Measurements from ENCODE around the gene GOLGA3.

Gene GOLGA3

DNA sequence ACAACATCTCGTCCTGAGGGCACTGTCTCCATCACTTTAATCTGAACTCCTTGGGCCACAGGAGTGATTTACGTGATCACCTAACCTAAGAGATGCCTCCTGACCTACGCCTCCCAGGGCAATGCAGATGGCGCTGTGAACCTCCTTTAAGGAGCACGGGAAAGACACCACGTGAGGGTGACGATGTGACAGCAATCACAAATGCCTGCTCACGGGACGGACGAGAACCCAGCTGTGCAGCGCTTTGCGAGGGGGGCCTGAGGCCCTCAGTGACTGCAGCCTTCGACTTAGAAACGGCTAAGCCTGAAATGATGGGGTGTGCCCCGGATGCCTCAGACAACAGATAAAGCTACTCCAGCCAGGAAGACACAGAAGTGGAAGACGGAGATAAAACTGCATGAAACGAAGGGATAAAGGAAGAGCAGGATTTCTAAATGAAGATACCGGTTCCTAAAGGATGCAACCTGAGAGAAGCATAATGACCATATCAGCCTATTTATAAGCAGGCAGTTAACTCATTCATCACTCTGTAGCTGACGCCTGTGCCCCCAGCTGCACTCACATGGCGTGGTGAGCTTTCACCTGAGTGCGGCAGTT is 13.9 kb upstream of the GOLGA3 start:
- peaks cover 5% of the 10 kb centered on the region; the same call in 1 of the 2 replicates for H3K9me3 ChIP-seq (ENCODE audit: insufficient read depth, low read depth, low read length)
- no peak overlapping the region for H3K9ac ChIP-seq (ENCODE audit: low read depth, low read length, poor library complexity, severe bottlenecking)
- H2AFZ ChIP-seq (ENCODE audit: low read length) = no peak overlapping the region
- no peaks in the 10 kb centered on the region for H3F3A ChIP-seq (ENCODE audit: low read depth)
- H3K4me2 ChIP-seq (ENCODE audit: low read depth, low read length, poor library complexity, severe bottlenecking) = no peak overlapping the region
- H3K36me3 ChIP-seq (ENCODE audit: insufficient read depth, low read length) = no peaks in the 10 kb centered on the region
- no peak overlapping the region for H3K4me3 ChIP-seq (ENCODE audit: low read length, poor library complexity, severe bottlenecking)
- H3K79me2 ChIP-seq (ENCODE audit: insufficient read depth, low read length) = no peaks in the 10 kb centered on the region
- no peaks in the 10 kb centered on the region for H3K9me2 ChIP-seq (replicated peaks; ENCODE audit: low read depth, low read length)
- no peaks in the 10 kb centered on the region for H3K4me1 ChIP-seq (ENCODE audit: insufficient read depth, low read length, poor library complexity, severe bottlenecking)
- H3K27me3 ChIP-seq (ENCODE audit: insufficient read depth, low read length, poor library complexity, severe bottlenecking) = no peaks in the 10 kb centered on the region
- TF ChIP-seq, protein P1, sequence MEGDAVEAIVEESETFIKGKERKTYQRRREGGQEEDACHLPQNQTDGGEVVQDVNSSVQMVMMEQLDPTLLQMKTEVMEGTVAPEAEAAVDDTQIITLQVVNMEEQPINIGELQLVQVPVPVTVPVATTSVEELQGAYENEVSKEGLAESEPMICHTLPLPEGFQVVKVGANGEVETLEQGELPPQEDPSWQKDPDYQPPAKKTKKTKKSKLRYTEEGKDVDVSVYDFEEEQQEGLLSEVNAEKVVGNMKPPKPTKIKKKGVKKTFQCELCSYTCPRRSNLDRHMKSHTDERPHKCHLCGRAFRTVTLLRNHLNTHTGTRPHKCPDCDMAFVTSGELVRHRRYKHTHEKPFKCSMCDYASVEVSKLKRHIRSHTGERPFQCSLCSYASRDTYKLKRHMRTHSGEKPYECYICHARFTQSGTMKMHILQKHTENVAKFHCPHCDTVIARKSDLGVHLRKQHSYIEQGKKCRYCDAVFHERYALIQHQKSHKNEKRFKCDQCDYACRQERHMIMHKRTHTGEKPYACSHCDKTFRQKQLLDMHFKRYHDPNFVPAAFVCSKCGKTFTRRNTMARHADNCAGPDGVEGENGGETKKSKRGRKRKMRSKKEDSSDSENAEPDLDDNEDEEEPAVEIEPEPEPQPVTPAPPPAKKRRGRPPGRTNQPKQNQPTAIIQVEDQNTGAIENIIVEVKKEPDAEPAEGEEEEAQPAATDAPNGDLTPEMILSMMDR (conservative IDR thresholded peaks at IDR 0.05; ENCODE audit: low read length) = no peak
- no peak for TF ChIP-seq EZH2phosphoT487 (IDR thresholded peaks at IDR 0.05; ENCODE audit: borderline replicate concordance)
- no peaks in the 10 kb centered on the region for H4K20me1 ChIP-seq (ENCODE audit: insufficient read depth, low read length, poor library complexity, severe bottlenecking)

DNA sequence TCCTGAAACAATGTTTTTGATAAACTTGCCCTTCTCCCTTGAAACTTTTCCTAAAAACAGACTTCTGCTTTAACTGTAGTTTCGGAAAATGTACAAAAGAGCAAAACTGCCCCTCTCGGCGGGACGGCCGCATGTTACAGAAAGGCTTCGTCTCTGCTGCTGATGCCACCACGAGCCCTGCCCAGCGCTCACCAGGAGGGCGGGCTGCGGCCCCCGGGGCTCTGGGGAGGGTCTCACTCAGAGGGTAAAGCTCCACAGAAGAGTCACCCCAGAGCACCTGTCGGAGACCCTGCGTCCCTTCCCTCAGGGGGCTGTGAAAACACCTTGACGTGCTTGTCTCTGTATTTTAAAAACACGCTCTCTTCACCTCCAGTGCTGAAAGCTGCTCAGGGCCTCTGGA is 12.5 kb upstream of the GOLGA3 start:
- TF ChIP-seq, protein P1 (conservative IDR thresholded peaks at IDR 0.05; ENCODE audit: low read length) = no peak
- no peak for TF ChIP-seq EZH2phosphoT487 (IDR thresholded peaks at IDR 0.05; ENCODE audit: borderline replicate concordance)
- no peaks in the 10 kb centered on the region for H3K79me2 ChIP-seq (ENCODE audit: insufficient read depth, low read length)
- no peak overlapping the region for H3K9ac ChIP-seq (ENCODE audit: low read depth, low read length, poor library complexity, severe bottlenecking)
- no peaks in the 10 kb centered on the region for H3K27me3 ChIP-seq (ENCODE audit: insufficient read depth, low read length, poor library complexity, severe bottlenecking)
- peaks cover 6% of the 10 kb centered on the region for H3K4me1 ChIP-seq (ENCODE audit: insufficient read depth, low read length, poor library complexity, severe bottlenecking)
- H3F3A ChIP-seq (ENCODE audit: low read depth) = no peaks in the 10 kb centered on the region
- no peak overlapping the region for H2AFZ ChIP-seq (ENCODE audit: low read length)
- no peak overlapping the region for H3K4me2 ChIP-seq (ENCODE audit: low read depth, low read length, poor library complexity, severe bottlenecking)
- no peaks in the 10 kb centered on the region for H3K36me3 ChIP-seq (ENCODE audit: insufficient read depth, low read length)
- H3K9me3 ChIP-seq (ENCODE audit: insufficient read depth, low read depth, low read length) = no peaks in the 10 kb centered on the region; the same call in 1 of the 2 replicates
- H3K4me3 ChIP-seq (ENCODE audit: low read length, poor library complexity, severe bottlenecking) = no peak overlapping the region
- no peaks in the 10 kb centered on the region for H4K20me1 ChIP-seq (ENCODE audit: insufficient read depth, low read length, poor library complexity, severe bottlenecking)
- H3K9me2 ChIP-seq (replicated peaks; ENCODE audit: low read depth, low read length) = no peaks in the 10 kb centered on the region

- H3K4me1 ChIP-seq (ENCODE audit: insufficient read depth, low read length, poor library complexity, severe bottlenecking) = peaks cover 6% of the 10 kb centered on the region
- no peaks in the 10 kb centered on the region for H3F3A ChIP-seq (ENCODE audit: low read depth)
- no peak overlapping the region for H3K4me2 ChIP-seq (ENCODE audit: low read depth, low read length, poor library complexity, severe bottlenecking)
- TF ChIP-seq, protein P1 (conservative IDR thresholded peaks at IDR 0.05; ENCODE audit: low read length) = no peak
- TF ChIP-seq EZH2phosphoT487 (IDR thresholded peaks at IDR 0.05; ENCODE audit: borderline replicate concordance) = no peak
- H3K27me3 ChIP-seq (ENCODE audit: insufficient read depth, low read length, poor library complexity, severe bottlenecking) = no peaks in the 10 kb centered on the region
- H3K9me2 ChIP-seq (replicated peaks; ENCODE audit: low read depth, low read length) = no peaks in the 10 kb centered on the region
- no peaks in the 10 kb centered on the region for H4K20me1 ChIP-seq (ENCODE audit: insufficient read depth, low read length, poor library complexity, severe bottlenecking)
- no peak overlapping the region for H3K9ac ChIP-seq (ENCODE audit: low read depth, low read length, poor library complexity, severe bottlenecking)
- H3K9me3 ChIP-seq (ENCODE audit: insufficient read depth, low read depth, low read length) = no peaks in the 10 kb centered on the region; the same call in 1 of the 2 replicates
- no peaks in the 10 kb centered on the region for H3K36me3 ChIP-seq (ENCODE audit: insufficient read depth, low read length)
- H3K79me2 ChIP-seq (ENCODE audit: insufficient read depth, low read length) = no peaks in the 10 kb centered on the region
- H2AFZ ChIP-seq (ENCODE audit: low read length) = no peak overlapping the region
- H3K4me3 ChIP-seq (ENCODE audit: low read length, poor library complexity, severe bottlenecking) = no peak overlapping the region
Observed at GRCh38 chr12:132840536-132840935, 11.9 kb upstream of the GOLGA3 start.

Data from Loucy (cell line).